Neural progenitor cell (in vitro differentiated cells): Measurements from ENCODE around the gene RTN4IP1.

Experiments used
- CTCF ChIP-seq: fragments of 200-600 bp; sonication (generic); IDR thresholded peaks from 2 replicates; pipeline ENCODE4 v1.5.1; 2017; ENCODE audit warnings: antibody characterized with exemption, mild to moderate bottlenecking
- EZH2 ChIP-seq: fragments of 200-600 bp; sonication (generic); IDR thresholded peaks from 2 replicates; pipeline ENCODE4 v1.6.1; 2017; ENCODE audit warnings: antibody characterized with exemption, mild to moderate bottlenecking, moderate library complexity
- EZH2phosphoT487 ChIP-seq: fragments of 200-600 bp; sonication (generic); IDR thresholded peaks from 2 replicates; pipeline ENCODE4 v1.6.1; 2017; ENCODE audit warnings: antibody characterized with exemption

GRCh38 chr6:106674541-106675229 is 45.4 kb upstream of the RTN4IP1 start:
- TF ChIP-seq CTCF, result no peak
- no peak for TF ChIP-seq EZH2
- TF ChIP-seq EZH2phosphoT487, result no peak
